Nephron progenitor cell (in vitro differentiated cells): Measurements from ENCODE around the gene LNX1.

Source experiments
- DNase-seq: peaks from one replicate; pipeline ENCODE4 v3.0.0; 2021
- H3K27ac Mint-ChIP-seq: 2 replicates; pipeline ENCODE4 v1.8.0; 2021; ENCODE audit warnings: mild to moderate bottlenecking, moderate library complexity, mixed read lengths
- H3K27me3 Mint-ChIP-seq: 2 replicates; pipeline ENCODE4 v1.8.0; 2021; ENCODE audit warnings: mild to moderate bottlenecking, low read depth, mixed read lengths; ENCODE audit not compliant: poor library complexity
- H3K36me3 Mint-ChIP-seq: 2 replicates; pipeline ENCODE4 v1.8.0; 2021; ENCODE audit warnings: low read depth, mixed read lengths
- H3K4me1 Mint-ChIP-seq: 2 replicates; pipeline ENCODE4 v1.8.0; 2021; ENCODE audit warnings: mixed read lengths
- H3K4me3 Mint-ChIP-seq: 2 replicates; pipeline ENCODE4 v1.8.0; 2021; ENCODE audit warnings: mild to moderate bottlenecking, moderate library complexity, mixed read lengths
- H3K9me3 Mint-ChIP-seq: 2 replicates; pipeline ENCODE4 v1.8.0; 2021; ENCODE audit warnings: mild to moderate bottlenecking, moderate library complexity, mixed read lengths
- CTCF ChIP-seq: fragments of 200-600 bp; sonication (generic); IDR thresholded peaks from 2 replicates; pipeline ENCODE4 v1.5.0; 2021; ENCODE audit warnings: antibody characterized with exemption

Gene LNX1

GRCh38 chr4:53557669-53558064, 33.6 kb downstream of the LNX1 start:
- H3K27me3 Mint-ChIP-seq: no peaks in the 10 kb centered on the region
- TF ChIP-seq CTCF: no peak
- H3K36me3 Mint-ChIP-seq: no peaks in the 10 kb centered on the region
- H3K27ac Mint-ChIP-seq: no peak overlapping the region
- no peaks in the 10 kb centered on the region for H3K9me3 Mint-ChIP-seq
- DNase-seq: no peak
- H3K4me3 Mint-ChIP-seq: no peak overlapping the region
- peaks cover 8% of the 10 kb centered on the region for H3K4me1 Mint-ChIP-seq

- no peak for TF ChIP-seq CTCF
- H3K4me3 Mint-ChIP-seq: no peak overlapping the region
- peaks cover 8% of the 10 kb centered on the region for H3K4me1 Mint-ChIP-seq
- no peak for DNase-seq
- no peaks in the 10 kb centered on the region for H3K27me3 Mint-ChIP-seq
- no peaks in the 10 kb centered on the region for H3K9me3 Mint-ChIP-seq
- no peak overlapping the region for H3K27ac Mint-ChIP-seq
- H3K36me3 Mint-ChIP-seq: no peaks in the 10 kb centered on the region
Observed at GRCh38 chr4:53556651-53557050, 34.6 kb downstream of the LNX1 start.

GRCh38 chr4:53553486-53554210, 37.6 kb downstream of the LNX1 start:
- H3K4me1 Mint-ChIP-seq: peaks cover 6% of the 10 kb centered on the region
- no peak for TF ChIP-seq CTCF
- H3K4me3 Mint-ChIP-seq: no peak overlapping the region
- no peaks in the 10 kb centered on the region for H3K9me3 Mint-ChIP-seq
- H3K36me3 Mint-ChIP-seq: no peaks in the 10 kb centered on the region
- no peak overlapping the region for H3K27ac Mint-ChIP-seq
- no peak for DNase-seq
- H3K27me3 Mint-ChIP-seq: peaks cover 12% of the 10 kb centered on the region

- TF ChIP-seq CTCF: no peak
- H3K4me3 Mint-ChIP-seq: no peak overlapping the region
- H3K9me3 Mint-ChIP-seq: no peaks in the 10 kb centered on the region
- no peak for DNase-seq
- peaks cover under 1% of the 10 kb centered on the region for H3K4me1 Mint-ChIP-seq
- peaks cover 12% of the 10 kb centered on the region for H3K27me3 Mint-ChIP-seq
- H3K36me3 Mint-ChIP-seq: no peaks in the 10 kb centered on the region
- H3K27ac Mint-ChIP-seq: no peak overlapping the region
Observed at GRCh38 chr4:53552711-53553110, 38.6 kb downstream of the LNX1 start.

- no peak for DNase-seq
- peaks cover 16% of the 10 kb centered on the region for H3K27me3 Mint-ChIP-seq
- TF ChIP-seq CTCF: no peak
- no peaks in the 10 kb centered on the region for H3K9me3 Mint-ChIP-seq
- H3K4me3 Mint-ChIP-seq: no peak overlapping the region
- no peaks in the 10 kb centered on the region for H3K36me3 Mint-ChIP-seq
- no peaks in the 10 kb centered on the region for H3K4me1 Mint-ChIP-seq
- H3K27ac Mint-ChIP-seq: no peak overlapping the region
Observed at GRCh38 chr4:53551958-53552357, 39.3 kb downstream of the LNX1 start.

GRCh38 chr4:53551281-53551864, 39.9 kb downstream of the LNX1 start:
- Mint-ChIP-seq H3K27ac (no peak overlapping the region), H3K9me3 (no peaks in the 10 kb centered on the region), H3K4me1 (no peaks in the 10 kb centered on the region), H3K36me3 (no peaks in the 10 kb centered on the region), H3K4me3 (no peak overlapping the region), H3K27me3 (peaks cover 16% of the 10 kb centered on the region)
- no peak for DNase-seq
- no peak for TF ChIP-seq CTCF
